ENCODE results near the gene ASB2.

ASB2 gene, protein sequence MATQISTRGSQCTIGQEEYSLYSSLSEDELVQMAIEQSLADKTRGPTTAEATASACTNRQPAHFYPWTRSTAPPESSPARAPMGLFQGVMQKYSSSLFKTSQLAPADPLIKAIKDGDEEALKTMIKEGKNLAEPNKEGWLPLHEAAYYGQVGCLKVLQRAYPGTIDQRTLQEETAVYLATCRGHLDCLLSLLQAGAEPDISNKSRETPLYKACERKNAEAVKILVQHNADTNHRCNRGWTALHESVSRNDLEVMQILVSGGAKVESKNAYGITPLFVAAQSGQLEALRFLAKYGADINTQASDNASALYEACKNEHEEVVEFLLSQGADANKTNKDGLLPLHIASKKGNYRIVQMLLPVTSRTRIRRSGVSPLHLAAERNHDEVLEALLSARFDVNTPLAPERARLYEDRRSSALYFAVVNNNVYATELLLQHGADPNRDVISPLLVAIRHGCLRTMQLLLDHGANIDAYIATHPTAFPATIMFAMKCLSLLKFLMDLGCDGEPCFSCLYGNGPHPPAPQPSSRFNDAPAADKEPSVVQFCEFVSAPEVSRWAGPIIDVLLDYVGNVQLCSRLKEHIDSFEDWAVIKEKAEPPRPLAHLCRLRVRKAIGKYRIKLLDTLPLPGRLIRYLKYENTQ

GRCh38 chr14:93976477-93977057, at the start of gene ASB2:
ASB2 (minus strand) TSS chr14:93976570; CDS start chr14:93964539, 12,031 bp downstream.
- DNase-seq = no peak

GRCh38 chr14:94025720-94026119, 49.4 kb upstream of the ASB2 start:
- no peak for DNase-seq

DNA sequence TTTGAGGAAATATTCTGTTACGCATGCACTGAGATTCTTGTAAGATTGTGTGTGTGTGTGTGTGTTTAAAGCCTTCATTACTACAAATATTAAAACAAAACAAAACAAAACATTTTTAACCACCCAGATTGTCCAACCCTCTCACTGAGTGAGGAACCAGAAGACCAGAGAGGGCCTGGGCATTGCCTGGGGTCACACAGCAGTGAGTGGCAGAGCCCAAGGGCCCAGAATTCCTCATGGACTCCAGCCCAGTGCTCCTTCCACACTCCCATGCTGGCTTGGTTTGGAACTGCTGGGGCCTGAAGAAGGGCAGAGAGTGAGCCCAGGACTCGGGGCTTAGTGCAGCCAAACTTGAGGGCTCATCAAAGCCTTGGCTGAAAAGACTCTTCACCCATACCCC, 48.2 kb upstream of the ASB2 start:
- no peak for DNase-seq

DNA sequence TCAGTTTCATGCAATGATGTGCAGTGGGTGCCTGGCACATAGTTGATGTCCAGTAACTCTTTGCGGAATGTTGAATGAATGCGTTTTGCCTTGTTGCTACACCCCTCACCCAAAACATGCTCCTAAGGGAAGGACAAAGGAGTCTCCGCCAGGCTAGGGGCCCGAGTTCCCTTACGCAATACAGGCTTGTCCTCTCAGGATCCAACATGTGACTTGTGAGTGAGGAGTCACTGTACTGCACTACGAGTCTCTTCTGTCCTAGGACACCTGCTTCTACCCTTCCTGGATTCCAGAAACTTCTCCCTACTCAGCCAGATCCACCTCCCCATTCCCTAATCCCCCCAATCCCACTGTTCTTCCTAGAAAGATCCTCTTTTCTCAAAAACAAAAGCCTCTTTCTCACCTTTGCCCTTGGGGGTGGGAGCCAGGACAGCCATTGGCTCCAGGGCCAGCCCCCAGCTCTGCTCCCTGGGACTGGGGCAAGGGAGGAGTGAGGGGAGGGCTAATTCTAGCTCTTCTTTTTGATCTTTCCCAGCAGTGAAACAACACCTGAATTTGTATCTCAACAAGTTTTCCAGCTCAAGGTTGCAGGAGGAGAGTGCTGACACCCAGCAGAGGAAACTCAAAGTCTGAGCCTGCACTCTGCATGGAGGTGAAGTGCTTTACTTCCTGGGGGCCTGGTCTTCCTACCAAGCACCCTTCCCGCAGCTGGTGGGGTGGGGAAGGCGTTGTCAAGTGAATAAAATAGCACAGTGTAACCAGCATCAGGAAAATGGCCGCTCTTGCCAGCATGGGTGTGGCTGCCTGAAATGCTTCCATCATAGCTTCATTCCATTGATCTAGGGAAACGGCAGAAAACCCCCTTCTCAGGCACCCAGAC, 46.4 kb upstream of the ASB2 start:
- no peak for DNase-seq

GRCh38 chr14:94021416-94022157, 45.2 kb upstream of the ASB2 start:
- no peak for DNase-seq

- DNase-seq = no peak
These were observed 44.6 kb upstream of the ASB2 start for GRCh38 chr14:94021001-94021400.

- DNase-seq = no peak
These were observed 43.9 kb upstream of the ASB2 start for GRCh38 chr14:94020267-94020666.

GRCh38 chr14:94019329-94019728, 43.0 kb upstream of the ASB2 start:
- no peak for DNase-seq

DNA sequence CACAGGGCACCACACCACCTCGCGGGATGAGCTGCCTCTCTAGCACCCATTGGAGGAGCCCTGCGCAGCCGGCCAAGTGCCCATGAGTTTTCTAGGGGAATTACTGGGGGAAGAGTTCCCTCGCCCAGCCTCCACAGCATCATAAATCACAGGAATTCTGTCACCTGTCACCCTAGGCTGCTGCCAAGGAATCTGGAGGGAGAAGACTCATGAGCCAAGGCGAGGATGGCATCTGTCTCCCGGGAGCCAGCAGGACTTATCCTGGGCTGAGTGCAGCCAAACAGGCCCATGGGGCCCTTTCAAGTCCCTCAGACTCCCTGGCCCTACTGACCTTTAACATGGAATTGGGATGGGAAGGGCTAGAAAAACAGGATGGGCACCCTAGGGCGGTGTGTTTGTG, 41.9 kb upstream of the ASB2 start:
- DNase-seq = no peak

DNA sequence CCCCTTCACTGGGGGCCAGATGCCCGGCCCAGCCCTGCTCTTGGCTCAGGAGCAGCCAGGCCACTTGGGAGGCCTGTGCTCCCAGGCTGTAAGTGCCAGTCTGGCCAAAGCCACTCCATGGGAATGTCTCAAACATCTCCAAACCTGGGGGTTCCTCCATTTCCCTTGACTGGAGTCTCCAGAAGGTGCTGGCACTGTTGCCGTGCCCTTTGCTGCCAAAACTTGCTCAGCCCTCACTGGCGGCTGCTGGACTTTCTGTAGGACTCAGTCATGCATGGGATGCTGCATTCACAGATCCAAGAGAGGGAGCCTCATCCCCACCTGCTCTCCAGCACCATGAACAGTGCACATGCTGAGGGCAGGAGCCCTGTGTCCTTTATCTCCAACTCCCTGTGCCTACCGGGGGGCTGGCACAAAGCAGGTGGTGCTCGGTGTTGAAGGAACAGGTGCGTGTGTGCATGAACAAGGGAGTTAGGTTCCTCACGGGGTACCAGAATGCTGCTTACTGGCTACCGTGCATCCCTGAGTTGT, 40.1 kb upstream of the ASB2 start:
- DNase-seq = no peak

DNA sequence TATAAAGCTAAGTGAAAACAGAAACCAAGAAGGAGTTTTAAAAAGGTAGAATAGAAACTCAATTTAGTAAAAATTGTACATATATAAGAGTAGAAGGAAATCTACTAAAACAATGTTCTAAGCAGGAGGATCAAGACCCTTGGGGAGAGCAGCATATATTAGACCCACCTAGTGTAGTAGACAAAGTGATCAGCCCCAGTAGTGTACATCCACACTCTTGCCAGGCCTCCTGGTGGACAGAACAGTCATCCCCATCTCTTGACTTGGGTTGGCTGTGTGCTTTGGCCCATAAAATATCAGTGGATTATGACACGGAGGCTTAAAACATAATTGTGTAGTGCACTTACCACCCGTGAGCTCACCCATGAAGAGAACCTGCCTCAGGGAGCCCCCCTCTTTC, 38.9 kb upstream of the ASB2 start:
- no peak for DNase-seq

- no peak for DNase-seq
These were observed 38.0 kb upstream of the ASB2 start for GRCh38 chr14:94014382-94014781.

GRCh38 chr14:94011795-94012194, 35.4 kb upstream of the ASB2 start:
- DNase-seq = peak; percentile 56

GRCh38 chr14:94010625-94011024, 34.3 kb upstream of the ASB2 start:
- DNase-seq = no peak

DNA sequence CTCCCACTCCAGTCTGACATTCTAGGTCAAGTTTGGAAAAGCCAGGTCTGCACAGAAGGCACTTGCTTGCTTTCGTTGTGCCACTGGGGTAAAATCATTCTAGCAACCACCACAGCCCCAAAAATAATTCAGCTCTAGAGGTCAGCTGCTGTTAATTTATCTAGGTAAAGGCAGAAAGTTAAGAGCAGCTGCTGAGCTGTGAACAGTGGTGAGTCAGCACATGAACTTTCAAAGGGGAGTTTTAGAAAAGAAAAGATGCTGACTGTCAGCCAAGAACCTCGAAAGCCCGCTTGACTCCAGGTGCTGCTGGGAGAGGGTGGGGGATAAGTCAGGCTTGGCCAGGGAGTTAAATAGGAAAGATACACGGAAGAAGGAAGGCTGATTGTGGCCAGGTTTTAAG, 33.4 kb upstream of the ASB2 start:
- no peak for DNase-seq

GRCh38 chr14:94008234-94008633, 31.9 kb upstream of the ASB2 start:
- DNase-seq = peak; percentile 18

DNA sequence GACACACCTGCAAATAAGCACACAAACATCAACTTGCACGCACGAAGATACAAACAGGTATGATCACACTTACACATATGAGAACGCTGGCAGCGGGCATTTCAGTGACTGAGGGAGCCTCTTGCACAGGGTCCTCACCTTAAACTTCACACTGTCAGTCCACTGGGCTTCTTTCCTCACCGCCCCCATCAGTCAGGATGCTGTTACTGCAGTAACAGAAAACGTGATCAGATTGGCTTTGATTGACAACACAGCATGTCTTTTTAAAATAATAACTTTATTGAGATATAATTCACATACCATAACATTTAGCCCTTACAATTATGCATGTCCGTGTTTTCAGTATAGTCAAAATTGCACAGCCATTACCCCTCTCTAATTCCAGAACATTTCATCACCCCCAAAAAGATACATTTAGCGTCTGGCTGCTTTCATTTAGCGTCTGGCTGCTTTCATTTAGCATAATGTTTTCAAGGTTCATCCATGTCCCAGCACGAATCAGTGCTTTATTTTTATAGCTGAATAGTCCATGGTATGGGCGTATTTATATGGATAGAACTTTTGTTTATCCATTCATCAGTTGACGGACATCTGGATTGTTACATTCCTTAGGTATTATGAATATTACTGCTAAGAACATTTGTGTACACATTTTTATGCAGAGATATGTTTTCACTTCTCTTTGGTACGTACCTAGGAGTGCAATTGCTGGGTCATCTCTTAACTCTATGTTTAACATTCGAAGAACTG, 29.1 kb upstream of the ASB2 start:
- peak; percentile 25 for DNase-seq

DNA sequence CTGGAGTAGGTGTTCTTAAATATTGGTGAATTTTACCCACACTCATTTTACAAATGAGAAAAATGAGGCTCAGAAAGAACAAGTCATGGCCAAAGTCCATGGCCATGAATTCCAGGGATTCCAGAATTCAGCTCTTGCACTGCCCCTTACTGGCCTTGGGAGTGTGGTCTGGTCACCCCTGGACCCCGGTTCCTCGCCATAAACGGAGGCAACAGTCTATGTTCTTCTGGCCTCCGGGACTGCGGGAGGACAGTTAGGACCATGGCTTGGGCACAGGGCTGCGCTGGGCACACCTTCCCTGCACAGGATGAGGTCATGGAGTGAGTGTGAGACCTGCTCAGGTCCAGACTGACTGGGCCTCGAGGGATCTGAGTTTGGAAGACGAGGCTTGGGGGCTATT, 27.6 kb upstream of the ASB2 start:
- DNase-seq = no peak

GRCh38 chr14:94003397-94003796, 27.0 kb upstream of the ASB2 start:
- DNase-seq = no peak

- peak; percentile 67 for DNase-seq
These were observed 25.4 kb upstream of the ASB2 start for GRCh38 chr14:94001501-94002396.
